Measurements from ENCODE around the gene TM4SF18.

GRCh38 chr3:149321640-149322039 lies 11.8 kb downstream of the TM4SF18 start:
- TF ChIP-seq CTCF (IDR thresholded peaks at IDR 0.05), result no peak
- no peak for TF ChIP-seq POLR2A (IDR thresholded peaks at IDR 0.05)
